OCI-LY3 (cell line): ENCODE results near the gene DPYSL3.

Experiments
- CTCF ChIP-seq: fragments of 200-600, 300-600 bp; sonication (generic); IDR thresholded peaks from 2 replicates; pipeline ENCODE4 v1.5.1; 2014; ENCODE audit warnings: antibody characterized with exemption, low read length, low read depth
- EZH2phosphoT487 ChIP-seq: fragments of 200-600 bp; shearing (Covaris generic); IDR thresholded peaks from 2 replicates; pipeline ENCODE4 v1.6.1; 2018; ENCODE audit warnings: antibody characterized with exemption, mixed run types, low read depth

DNA sequence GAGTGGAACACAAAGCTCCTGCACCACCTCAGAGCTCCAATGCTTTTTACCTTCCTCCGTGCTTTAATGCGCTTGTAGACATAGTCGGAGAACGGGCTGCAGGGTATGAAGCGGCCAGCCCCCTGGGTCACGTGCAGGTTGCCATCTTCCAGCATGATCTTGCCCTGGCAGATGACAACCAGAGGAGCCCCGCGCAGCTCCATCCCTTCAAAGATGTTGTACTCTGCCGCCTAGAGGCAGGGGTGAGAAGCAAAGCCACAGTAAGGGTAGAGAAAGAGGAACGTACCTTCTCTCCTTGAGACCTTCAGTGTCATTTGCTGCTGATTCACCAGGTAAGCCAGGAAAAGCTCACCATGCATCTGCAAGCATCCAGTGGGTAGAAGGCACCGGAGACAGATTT lies 112.3 kb downstream of the DPYSL3 start:
- TF ChIP-seq CTCF (no peak), EZH2phosphoT487 (no peak)
